VCaP (cell line): ENCODE measurements around the gene LAPTM4A.

Experiments
- H3K27ac ChIP-seq: fragments of 450-650 bp; 2 replicates; pipeline ENCODE4 v1.5.1; 2017
- CTCF ChIP-seq: fragments of 450-650 bp; conservative IDR thresholded peaks from 2 replicates; pipeline ENCODE4 v1.5.1; 2017; ENCODE audit warnings: mild to moderate bottlenecking, moderate library complexity

LAPTM4A gene

GRCh38 chr2:19993731-19994130 is 57.7 kb downstream of the LAPTM4A start:
- H3K27ac ChIP-seq = no peak overlapping the region
- no peak for TF ChIP-seq CTCF

- H3K27ac ChIP-seq = no peak overlapping the region
- no peak for TF ChIP-seq CTCF
Measured at GRCh38 chr2:19991895-19992294, 59.5 kb downstream of the LAPTM4A start.

GRCh38 chr2:19990416-19990728 is 61.1 kb downstream of the LAPTM4A start:
- H3K27ac ChIP-seq = peak overlapping the region; percentile 81
- TF ChIP-seq CTCF = no peak

- peak within 1 kb of the TSS; percentile 81 for H3K27ac ChIP-seq
- no peak for TF ChIP-seq CTCF
Measured at GRCh38 chr2:19989667-19990415, 61.6 kb downstream of the LAPTM4A start, which contains the start of gene WDR35. WDR35 (minus strand) TSS chr2:19990105; CDS start chr2:19990015, 90 bp downstream.

GRCh38 chr2:19989342-19989666 is 62.1 kb downstream of the LAPTM4A start:
- H3K27ac ChIP-seq = peak overlapping the region; percentile 81
- TF ChIP-seq CTCF = no peak

- peak overlapping the region; percentile 81 for H3K27ac ChIP-seq
- TF ChIP-seq CTCF = no peak
Measured at GRCh38 chr2:19988600-19988999, 62.8 kb downstream of the LAPTM4A start.

GRCh38 chr2:19987936-19988335 is 63.5 kb downstream of the LAPTM4A start:
- H3K27ac ChIP-seq = no peak overlapping the region
- TF ChIP-seq CTCF = no peak
